WTC11 (cell line): ENCODE data around the gene INO80E.

Experiments
- CREM ChIP-seq: sonication (generic); formaldehyde crosslinking; IDR thresholded peaks from 2 replicates; pipeline ENCODE4 v1.8.1; 2022; ENCODE audit warnings: mild to moderate bottlenecking, missing genetic modification reagents, moderate library complexity
- CTCF ChIP-seq: fragments of 200-600 bp; IDR thresholded peaks from 2 replicates; pipeline ENCODE4 v1.8.0; 2022; ENCODE audit warnings: antibody characterized with exemption
- FOXJ3 ChIP-seq: sonication (generic); formaldehyde crosslinking; IDR thresholded peaks from 2 replicates; pipeline ENCODE4 v1.9.0; 2021; ENCODE audit warnings: missing genetic modification reagents, mild to moderate bottlenecking, borderline replicate concordance
- GABPB1 ChIP-seq: sonication (generic); formaldehyde crosslinking; IDR thresholded peaks from 2 replicates; pipeline ENCODE4 v1.8.1; 2023; ENCODE audit warnings: mild to moderate bottlenecking, missing genetic modification reagents
- HMGXB4 ChIP-seq: sonication (generic); formaldehyde crosslinking; IDR thresholded peaks from 2 replicates; pipeline ENCODE4 v1.8.1; 2023; ENCODE audit warnings: mild to moderate bottlenecking, moderate library complexity, missing genetic modification reagents
- MAX ChIP-seq: sonication (generic); formaldehyde crosslinking; IDR thresholded peaks from 2 replicates; pipeline ENCODE4 v1.8.0; 2022; ENCODE audit warnings: mild to moderate bottlenecking, missing genetic modification reagents
- ZMAT4 ChIP-seq: fragments of 250-450 bp; sonication (Bioruptor Pico); IDR thresholded peaks from 2 replicates; pipeline ENCODE4 v1.9.0; 2021; ENCODE audit warnings: mild to moderate bottlenecking

- no peak for TF ChIP-seq GABPB1 (CRISPR knock-in tag)
- TF ChIP-seq CTCF = no peak
- TF ChIP-seq FOXJ3 = no peak
- no peak for TF ChIP-seq HMGXB4
- TF ChIP-seq CREM (CRISPR knock-in tag) = no peak
- TF ChIP-seq ZMAT4 (CRISPR knock-in tag) = no peak
- TF ChIP-seq MAX (CRISPR knock-in tag) = no peak
Observed at GRCh38 chr16:30011714-30012504, 15.9 kb downstream of the INO80E start.
